ENCODE measurements around the gene RHBDL3. TPM values are rescaled to one million over a fixed set of nuclear protein-coding genes. Genes with fewer than 3 reads are reported as not detected.

Gene RHBDL3
- total RNA-seq, 1 experiment from 2014 or later = 13.2 TPM

GRCh38 chr17:32335046-32335445 is 69.4 kb downstream of the RHBDL3 start:
- H3K4me3 Mint-ChIP-seq = no peak overlapping the region
- H3K27ac Mint-ChIP-seq = no peak overlapping the region
- peaks cover 55% of the 10 kb centered on the region for H3K36me3 Mint-ChIP-seq
- H3K27me3 Mint-ChIP-seq (ENCODE audit: low read depth) = no peaks in the 10 kb centered on the region
- CTCF ChIA-PET = no interaction called here
- H3K4me1 Mint-ChIP-seq = no peaks in the 10 kb centered on the region
- POLR2A ChIA-PET = no interaction called here
- H3K9me3 Mint-ChIP-seq = no peaks in the 10 kb centered on the region
- no peak for ATAC-seq
- no peak for DNase-seq (ENCODE audit: low spot score)
- TF ChIP-seq EMX1 (CRISPR knock-in tag; IDR thresholded peaks at IDR 0.05) (no peak), NR3C1 (CRISPR knock-in tag; conservative IDR thresholded peaks at IDR 0.05; ENCODE audit: low read depth) (no peak), E2F4 (CRISPR knock-in tag; IDR thresholded peaks at IDR 0.05; ENCODE audit: borderline replicate concordance, low read depth) (no peak), MXD4 (CRISPR knock-in tag; IDR thresholded peaks at IDR 0.05; ENCODE audit: borderline replicate concordance) (no peak)

DNA sequence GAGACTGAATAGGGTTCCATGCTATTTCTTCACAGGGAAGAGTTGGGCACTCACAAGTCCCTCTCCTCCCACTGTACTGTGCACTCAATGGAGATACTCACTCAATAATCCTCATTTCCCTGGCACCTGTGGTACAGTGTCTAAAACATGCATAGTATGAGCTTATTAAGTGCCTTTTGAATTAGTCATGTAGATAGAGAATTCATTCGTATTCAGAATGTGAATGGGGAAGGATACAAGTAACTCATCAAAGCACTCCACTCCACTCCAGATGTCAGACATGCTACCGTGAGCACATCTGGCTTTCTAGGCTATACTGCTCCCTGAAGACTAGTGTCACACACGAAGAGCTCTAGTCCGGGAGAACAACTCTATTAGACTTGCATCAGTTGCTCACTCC is 70.1 kb downstream of the RHBDL3 start:
- H3K4me3 Mint-ChIP-seq = no peak overlapping the region
- TF ChIP-seq, protein P1, sequence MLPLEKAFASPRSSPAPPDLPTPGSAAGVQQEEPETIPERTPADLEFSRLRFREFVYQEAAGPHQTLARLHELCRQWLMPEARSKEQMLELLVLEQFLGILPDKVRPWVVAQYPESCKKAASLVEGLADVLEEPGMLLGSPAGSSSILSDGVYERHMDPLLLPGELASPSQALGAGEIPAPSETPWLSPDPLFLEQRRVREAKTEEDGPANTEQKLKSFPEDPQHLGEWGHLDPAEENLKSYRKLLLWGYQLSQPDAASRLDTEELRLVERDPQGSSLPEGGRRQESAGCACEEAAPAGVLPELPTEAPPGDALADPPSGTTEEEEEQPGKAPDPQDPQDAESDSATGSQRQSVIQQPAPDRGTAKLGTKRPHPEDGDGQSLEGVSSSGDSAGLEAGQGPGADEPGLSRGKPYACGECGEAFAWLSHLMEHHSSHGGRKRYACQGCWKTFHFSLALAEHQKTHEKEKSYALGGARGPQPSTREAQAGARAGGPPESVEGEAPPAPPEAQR (CRISPR knock-in tag; IDR thresholded peaks at IDR 0.05) = no peak
- TF ChIP-seq, protein P2, sequence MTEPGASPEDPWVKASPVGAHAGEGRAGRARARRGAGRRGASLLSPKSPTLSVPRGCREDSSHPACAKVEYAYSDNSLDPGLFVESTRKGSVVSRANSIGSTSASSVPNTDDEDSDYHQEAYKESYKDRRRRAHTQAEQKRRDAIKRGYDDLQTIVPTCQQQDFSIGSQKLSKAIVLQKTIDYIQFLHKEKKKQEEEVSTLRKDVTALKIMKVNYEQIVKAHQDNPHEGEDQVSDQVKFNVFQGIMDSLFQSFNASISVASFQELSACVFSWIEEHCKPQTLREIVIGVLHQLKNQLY (CRISPR knock-in tag; IDR thresholded peaks at IDR 0.05) = no peak
- TF ChIP-seq, protein P3, sequence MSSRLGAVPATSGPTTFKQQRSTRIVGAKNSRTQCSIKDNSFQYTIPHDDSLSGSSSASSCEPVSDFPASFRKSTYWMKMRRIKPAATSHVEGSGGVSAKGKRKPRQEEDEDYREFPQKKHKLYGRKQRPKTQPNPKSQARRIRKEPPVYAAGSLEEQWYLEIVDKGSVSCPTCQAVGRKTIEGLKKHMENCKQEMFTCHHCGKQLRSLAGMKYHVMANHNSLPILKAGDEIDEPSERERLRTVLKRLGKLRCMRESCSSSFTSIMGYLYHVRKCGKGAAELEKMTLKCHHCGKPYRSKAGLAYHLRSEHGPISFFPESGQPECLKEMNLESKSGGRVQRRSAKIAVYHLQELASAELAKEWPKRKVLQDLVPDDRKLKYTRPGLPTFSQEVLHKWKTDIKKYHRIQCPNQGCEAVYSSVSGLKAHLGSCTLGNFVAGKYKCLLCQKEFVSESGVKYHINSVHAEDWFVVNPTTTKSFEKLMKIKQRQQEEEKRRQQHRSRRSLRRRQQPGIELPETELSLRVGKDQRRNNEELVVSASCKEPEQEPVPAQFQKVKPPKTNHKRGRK (CRISPR knock-in tag; IDR thresholded peaks at IDR 0.05; ENCODE audit: borderline replicate concordance) = no peak
- TF ChIP-seq TEAD1 (CRISPR knock-in tag; IDR thresholded peaks at IDR 0.05) (no peak), NFATC4 (CRISPR knock-in tag; IDR thresholded peaks at IDR 0.05) (no peak), ZNF138 (CRISPR knock-in tag; conservative IDR thresholded peaks at IDR 0.05) (no peak)
- TF ChIP-seq, protein P4, sequence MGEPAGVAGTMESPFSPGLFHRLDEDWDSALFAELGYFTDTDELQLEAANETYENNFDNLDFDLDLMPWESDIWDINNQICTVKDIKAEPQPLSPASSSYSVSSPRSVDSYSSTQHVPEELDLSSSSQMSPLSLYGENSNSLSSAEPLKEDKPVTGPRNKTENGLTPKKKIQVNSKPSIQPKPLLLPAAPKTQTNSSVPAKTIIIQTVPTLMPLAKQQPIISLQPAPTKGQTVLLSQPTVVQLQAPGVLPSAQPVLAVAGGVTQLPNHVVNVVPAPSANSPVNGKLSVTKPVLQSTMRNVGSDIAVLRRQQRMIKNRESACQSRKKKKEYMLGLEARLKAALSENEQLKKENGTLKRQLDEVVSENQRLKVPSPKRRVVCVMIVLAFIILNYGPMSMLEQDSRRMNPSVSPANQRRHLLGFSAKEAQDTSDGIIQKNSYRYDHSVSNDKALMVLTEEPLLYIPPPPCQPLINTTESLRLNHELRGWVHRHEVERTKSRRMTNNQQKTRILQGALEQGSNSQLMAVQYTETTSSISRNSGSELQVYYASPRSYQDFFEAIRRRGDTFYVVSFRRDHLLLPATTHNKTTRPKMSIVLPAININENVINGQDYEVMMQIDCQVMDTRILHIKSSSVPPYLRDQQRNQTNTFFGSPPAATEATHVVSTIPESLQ (CRISPR knock-in tag; IDR thresholded peaks at IDR 0.05) = no peak
- TF ChIP-seq, protein P5, sequence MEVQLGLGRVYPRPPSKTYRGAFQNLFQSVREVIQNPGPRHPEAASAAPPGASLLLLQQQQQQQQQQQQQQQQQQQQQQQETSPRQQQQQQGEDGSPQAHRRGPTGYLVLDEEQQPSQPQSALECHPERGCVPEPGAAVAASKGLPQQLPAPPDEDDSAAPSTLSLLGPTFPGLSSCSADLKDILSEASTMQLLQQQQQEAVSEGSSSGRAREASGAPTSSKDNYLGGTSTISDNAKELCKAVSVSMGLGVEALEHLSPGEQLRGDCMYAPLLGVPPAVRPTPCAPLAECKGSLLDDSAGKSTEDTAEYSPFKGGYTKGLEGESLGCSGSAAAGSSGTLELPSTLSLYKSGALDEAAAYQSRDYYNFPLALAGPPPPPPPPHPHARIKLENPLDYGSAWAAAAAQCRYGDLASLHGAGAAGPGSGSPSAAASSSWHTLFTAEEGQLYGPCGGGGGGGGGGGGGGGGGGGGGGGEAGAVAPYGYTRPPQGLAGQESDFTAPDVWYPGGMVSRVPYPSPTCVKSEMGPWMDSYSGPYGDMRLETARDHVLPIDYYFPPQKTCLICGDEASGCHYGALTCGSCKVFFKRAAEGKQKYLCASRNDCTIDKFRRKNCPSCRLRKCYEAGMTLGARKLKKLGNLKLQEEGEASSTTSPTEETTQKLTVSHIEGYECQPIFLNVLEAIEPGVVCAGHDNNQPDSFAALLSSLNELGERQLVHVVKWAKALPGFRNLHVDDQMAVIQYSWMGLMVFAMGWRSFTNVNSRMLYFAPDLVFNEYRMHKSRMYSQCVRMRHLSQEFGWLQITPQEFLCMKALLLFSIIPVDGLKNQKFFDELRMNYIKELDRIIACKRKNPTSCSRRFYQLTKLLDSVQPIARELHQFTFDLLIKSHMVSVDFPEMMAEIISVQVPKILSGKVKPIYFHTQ (CRISPR knock-in tag; IDR thresholded peaks at IDR 0.05) = no peak
- peaks cover 55% of the 10 kb centered on the region for H3K36me3 Mint-ChIP-seq
- no peaks in the 10 kb centered on the region for H3K4me1 Mint-ChIP-seq
- no peaks in the 10 kb centered on the region for H3K9me3 Mint-ChIP-seq
- H3K27me3 Mint-ChIP-seq (ENCODE audit: low read depth) = no peaks in the 10 kb centered on the region
- DNase-seq (ENCODE audit: low spot score) = no peak
- ChIA-PET POLR2A (no interaction called here), CTCF (interaction anchor here (1.0 kb wide), 1 partner anchor 83 kb away, joined by 3 read pairs; no protein-coding TSS in a partner anchor)
- ATAC-seq = no peak
- no peak overlapping the region for H3K27ac Mint-ChIP-seq
